Measurements from ENCODE around the gene UBAP1. TPM values are rescaled to one million over a fixed set of nuclear protein-coding genes. Genes with fewer than 3 reads are reported as not detected.
"Not testable (repeated sequence)": the region's sequence is repeated elsewhere in the genome, so short reads cannot be mapped to it uniquely, and the experiment has no call there.

Gene UBAP1
- total RNA-seq, 2 donors from 2014 or later, result 63.3 to 68.2 TPM

DNA sequence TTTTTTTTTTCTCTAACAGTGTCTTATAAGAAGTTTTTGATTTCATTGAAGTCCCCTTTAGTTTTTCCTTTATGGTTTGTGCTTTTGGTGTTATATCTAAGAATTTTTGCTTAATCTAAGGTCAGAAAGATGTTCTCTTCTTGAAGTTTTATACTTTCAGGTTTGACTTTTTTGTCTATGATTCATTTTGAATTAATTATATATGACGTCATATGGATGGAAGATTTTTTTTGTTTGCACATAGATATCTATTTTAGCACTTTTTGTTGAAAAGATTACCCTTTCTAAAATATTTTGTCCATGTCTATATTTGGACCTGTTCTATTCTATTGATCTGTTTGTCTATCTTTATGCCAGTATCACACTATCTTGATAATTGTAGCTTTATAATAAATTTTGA, 16.3 kb downstream of the UBAP1 start:
- H3K4me3 Mint-ChIP-seq, result peak overlapping the region; percentile 33
- H3K36me3 Mint-ChIP-seq (ENCODE audit: low read depth), result peaks cover 6% of the 10 kb centered on the region
- H3K4me1 Mint-ChIP-seq, result peaks cover 45% of the 10 kb centered on the region
- no peaks in the 10 kb centered on the region for H3K9me3 ChIP-seq (ENCODE audit: control insufficient read depth, low read length, poor library complexity, severe bottlenecking)
- H3K27me3 Mint-ChIP-seq, result no peaks in the 10 kb centered on the region
- DNase-seq, result no peak
- no peak for ATAC-seq
- H3K27ac Mint-ChIP-seq, result peak overlapping the region; percentile 95

DNA sequence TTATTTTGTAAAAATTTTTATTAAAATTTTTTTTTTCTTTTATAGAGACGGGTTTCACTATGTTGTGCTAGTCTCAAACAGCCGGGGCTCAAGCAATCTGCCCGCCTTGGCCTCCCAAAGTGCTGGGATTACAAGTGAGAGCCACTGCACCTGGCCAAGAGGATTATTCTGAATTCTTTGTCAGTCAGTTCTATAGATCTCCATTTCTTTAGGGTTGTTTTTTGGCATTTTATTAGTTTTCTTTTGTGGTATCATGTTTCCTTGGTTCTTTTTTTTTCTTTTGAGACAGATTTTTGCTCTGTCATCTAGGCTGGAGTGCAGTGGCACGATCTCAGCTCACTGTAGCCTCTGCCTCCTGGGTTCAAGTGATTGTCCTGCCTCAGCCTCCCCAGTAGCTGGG, 18.4 kb downstream of the UBAP1 start:
- not testable (repeated sequence) for H3K9me3 ChIP-seq (ENCODE audit: control insufficient read depth, low read length, poor library complexity, severe bottlenecking); DNase-seq; H3K36me3 Mint-ChIP-seq (ENCODE audit: low read depth); ATAC-seq; H3K27me3 Mint-ChIP-seq
- peak overlapping the region; percentile 84 for H3K27ac Mint-ChIP-seq
- H3K4me1 Mint-ChIP-seq, result peaks cover 44% of the 10 kb centered on the region
- H3K4me3 Mint-ChIP-seq, result peak overlapping the region; percentile 66

GRCh38 chr9:34197756-34198711, 19.2 kb downstream of the UBAP1 start:
- Mint-ChIP-seq H3K36me3 (ENCODE audit: low read depth) (peaks cover 6% of the 10 kb centered on the region), H3K4me1 (peaks cover 44% of the 10 kb centered on the region), H3K4me3 (peak overlapping the region; percentile 66), H3K27me3 (no peaks in the 10 kb centered on the region), H3K27ac (peak overlapping the region; percentile 84)
- ATAC-seq, result peak; percentile 20
- no peak for DNase-seq
- no peaks in the 10 kb centered on the region for H3K9me3 ChIP-seq (ENCODE audit: control insufficient read depth, low read length, poor library complexity, severe bottlenecking)

GRCh38 chr9:34200092-34200491, 21.2 kb downstream of the UBAP1 start:
- DNase-seq, result no peak
- H3K27ac Mint-ChIP-seq, result no peak overlapping the region
- no peak overlapping the region for H3K4me3 Mint-ChIP-seq
- H3K36me3 Mint-ChIP-seq (ENCODE audit: low read depth), result peaks cover 8% of the 10 kb centered on the region
- no peaks in the 10 kb centered on the region for H3K27me3 Mint-ChIP-seq
- no peak for ATAC-seq
- H3K9me3 ChIP-seq (ENCODE audit: control insufficient read depth, low read length, poor library complexity, severe bottlenecking), result no peaks in the 10 kb centered on the region
- peaks cover 46% of the 10 kb centered on the region for H3K4me1 Mint-ChIP-seq

- peaks cover 41% of the 10 kb centered on the region for H3K4me1 Mint-ChIP-seq
- peak overlapping the region; percentile 75 for H3K27ac Mint-ChIP-seq
- H3K27me3 Mint-ChIP-seq, result no peaks in the 10 kb centered on the region
- H3K4me3 Mint-ChIP-seq, result peak overlapping the region; percentile 68
- peaks cover 2% of the 10 kb centered on the region for H3K36me3 Mint-ChIP-seq (ENCODE audit: low read depth)
- ATAC-seq (no peak), DNase-seq (no peak)
- H3K9me3 ChIP-seq (ENCODE audit: control insufficient read depth, low read length, poor library complexity, severe bottlenecking), result no peaks in the 10 kb centered on the region
These were observed 24.6 kb downstream of the UBAP1 start for GRCh38 chr9:34203275-34203991.

DNA sequence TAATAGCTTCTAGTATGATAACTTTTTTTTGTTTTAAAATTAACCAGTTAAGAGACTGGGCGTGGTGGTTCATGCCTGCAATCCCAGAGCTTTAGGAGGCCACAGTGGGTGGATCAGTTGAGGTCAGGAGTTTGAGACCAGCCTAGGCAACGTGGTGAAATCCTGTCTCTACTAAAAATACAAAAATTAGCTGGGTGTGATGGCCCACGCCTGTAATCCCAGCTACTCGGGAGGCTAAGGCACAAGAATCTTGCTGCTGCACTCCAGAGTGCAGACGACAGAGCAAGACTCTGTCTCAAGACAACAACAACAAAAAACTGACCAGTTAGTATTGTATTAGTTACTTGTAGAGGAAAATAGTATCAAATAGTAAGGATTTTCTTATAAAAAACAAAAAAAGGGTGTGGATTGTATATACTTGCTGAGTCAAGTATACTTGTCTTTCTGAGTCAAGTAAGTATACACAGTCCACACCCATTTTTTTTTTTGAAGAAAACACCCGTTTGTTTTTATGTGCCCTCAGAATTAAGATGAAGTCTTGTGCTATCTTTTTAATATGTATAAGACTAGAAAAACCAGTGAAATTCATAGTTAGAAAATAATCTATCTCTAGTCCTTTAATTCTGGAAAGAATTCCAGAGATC, 25.3 kb downstream of the UBAP1 start:
- Mint-ChIP-seq H3K27me3 (no peaks in the 10 kb centered on the region), H3K27ac (peak overlapping the region; percentile 75), H3K36me3 (ENCODE audit: low read depth) (peaks cover 2% of the 10 kb centered on the region), H3K4me3 (no peak overlapping the region), H3K4me1 (peaks cover 39% of the 10 kb centered on the region)
- H3K9me3 ChIP-seq (ENCODE audit: control insufficient read depth, low read length, poor library complexity, severe bottlenecking), result no peaks in the 10 kb centered on the region
- DNase-seq (no peak), ATAC-seq (peak; percentile 49)

DNA sequence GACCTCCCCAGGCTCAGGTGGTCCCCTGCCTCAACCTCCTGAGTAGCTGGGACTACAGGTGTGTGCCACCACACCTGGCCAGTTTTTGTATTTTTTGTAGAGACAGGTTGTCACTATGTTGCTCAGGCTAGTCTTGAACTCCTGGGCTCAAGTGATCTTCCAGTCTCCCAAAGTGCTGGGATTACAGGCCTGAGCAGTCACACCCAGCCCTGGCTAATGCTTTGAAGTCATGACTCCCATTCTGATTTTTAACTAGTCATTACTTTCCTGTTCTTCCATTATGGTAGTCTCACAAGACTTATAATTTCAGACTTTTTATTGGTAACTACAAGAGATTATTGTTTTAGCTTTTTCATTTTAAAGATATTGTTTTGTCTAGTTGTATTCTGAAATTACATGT, 26.3 kb downstream of the UBAP1 start:
- DNase-seq (no peak), ATAC-seq (no peak)
- Mint-ChIP-seq H3K4me1 (peaks cover 39% of the 10 kb centered on the region), H3K36me3 (ENCODE audit: low read depth) (peaks cover 6% of the 10 kb centered on the region), H3K4me3 (no peak overlapping the region), H3K27me3 (no peaks in the 10 kb centered on the region), H3K27ac (peak overlapping the region; percentile 75)
- H3K9me3 ChIP-seq (ENCODE audit: control insufficient read depth, low read length, poor library complexity, severe bottlenecking), result no peaks in the 10 kb centered on the region

GRCh38 chr9:34206561-34206960, 27.7 kb downstream of the UBAP1 start:
- no peaks in the 10 kb centered on the region for H3K9me3 ChIP-seq (ENCODE audit: control insufficient read depth, low read length, poor library complexity, severe bottlenecking)
- ATAC-seq (no peak), DNase-seq (no peak)
- Mint-ChIP-seq H3K27me3 (no peaks in the 10 kb centered on the region), H3K36me3 (ENCODE audit: low read depth) (peaks cover 6% of the 10 kb centered on the region), H3K4me1 (peaks cover 43% of the 10 kb centered on the region), H3K27ac (no peak overlapping the region), H3K4me3 (no peak overlapping the region)

GRCh38 chr9:34211395-34211794, 32.6 kb downstream of the UBAP1 start:
- H3K27ac Mint-ChIP-seq, result peak overlapping the region; percentile 34
- no peaks in the 10 kb centered on the region for H3K27me3 Mint-ChIP-seq
- H3K9me3 ChIP-seq (ENCODE audit: control insufficient read depth, low read length, poor library complexity, severe bottlenecking), result no peaks in the 10 kb centered on the region
- no peak for DNase-seq
- no peak for ATAC-seq
- H3K4me3 Mint-ChIP-seq, result no peak overlapping the region
- peaks cover 34% of the 10 kb centered on the region for H3K4me1 Mint-ChIP-seq
- peaks cover 4% of the 10 kb centered on the region for H3K36me3 Mint-ChIP-seq (ENCODE audit: low read depth)

GRCh38 chr9:34214354-34215000, 35.6 kb downstream of the UBAP1 start:
- ATAC-seq; H3K27me3 Mint-ChIP-seq; H3K4me3 Mint-ChIP-seq; H3K9me3 ChIP-seq (ENCODE audit: control insufficient read depth, low read length, poor library complexity, severe bottlenecking); H3K27ac Mint-ChIP-seq; DNase-seq; H3K36me3 Mint-ChIP-seq (ENCODE audit: low read depth): not testable (repeated sequence)
- H3K4me1 Mint-ChIP-seq, result peaks cover 28% of the 10 kb centered on the region

DNA sequence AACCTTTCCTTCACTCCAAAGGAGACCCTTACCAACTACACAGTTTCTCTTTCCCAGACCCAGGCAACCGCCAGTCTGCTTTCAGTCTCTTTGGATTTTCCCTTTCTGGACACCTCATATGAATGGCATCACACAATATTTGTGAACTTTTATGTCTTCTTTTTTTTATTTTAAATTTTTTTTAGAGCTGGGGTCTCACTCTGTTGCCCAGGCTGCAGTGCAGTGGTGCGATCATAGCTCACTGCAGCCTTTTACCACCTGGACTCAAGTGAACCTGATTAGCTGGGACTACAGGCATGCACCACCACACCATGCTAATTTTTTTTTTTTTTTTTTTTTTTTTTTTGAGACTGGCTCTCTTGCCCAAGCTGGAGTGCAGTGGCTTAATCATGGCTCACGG, 37.5 kb downstream of the UBAP1 start:
- Mint-ChIP-seq H3K4me1 (peaks cover 23% of the 10 kb centered on the region), H3K27me3 (no peaks in the 10 kb centered on the region), H3K36me3 (ENCODE audit: low read depth) (no peaks in the 10 kb centered on the region), H3K4me3 (no peak overlapping the region), H3K27ac (no peak overlapping the region)
- no peaks in the 10 kb centered on the region for H3K9me3 ChIP-seq (ENCODE audit: control insufficient read depth, low read length, poor library complexity, severe bottlenecking)
- ATAC-seq (no peak), DNase-seq (no peak)

DNA sequence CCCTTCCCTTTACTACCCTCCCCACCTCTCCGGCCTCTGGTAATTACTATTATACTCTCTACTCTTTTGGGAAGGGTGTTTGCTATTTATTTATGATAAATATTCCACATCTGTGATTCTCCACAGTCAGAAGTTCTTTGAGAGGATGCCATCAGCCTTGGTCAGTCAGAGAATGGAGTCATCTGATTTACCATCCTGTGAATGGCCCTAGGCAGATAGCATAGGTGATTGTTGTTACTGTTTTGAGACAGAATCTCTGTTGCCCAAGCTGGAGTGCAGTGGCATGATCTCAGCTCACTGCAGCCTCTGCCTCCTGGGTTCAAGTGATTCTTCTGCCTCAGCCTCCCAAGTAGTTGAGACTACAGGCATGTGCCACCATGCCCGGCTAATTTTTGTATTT, 38.2 kb downstream of the UBAP1 start:
- ATAC-seq; H3K36me3 Mint-ChIP-seq (ENCODE audit: low read depth); H3K27me3 Mint-ChIP-seq; H3K4me3 Mint-ChIP-seq; H3K9me3 ChIP-seq (ENCODE audit: control insufficient read depth, low read length, poor library complexity, severe bottlenecking); H3K27ac Mint-ChIP-seq; DNase-seq: not testable (repeated sequence)
- peaks cover 23% of the 10 kb centered on the region for H3K4me1 Mint-ChIP-seq

DNA sequence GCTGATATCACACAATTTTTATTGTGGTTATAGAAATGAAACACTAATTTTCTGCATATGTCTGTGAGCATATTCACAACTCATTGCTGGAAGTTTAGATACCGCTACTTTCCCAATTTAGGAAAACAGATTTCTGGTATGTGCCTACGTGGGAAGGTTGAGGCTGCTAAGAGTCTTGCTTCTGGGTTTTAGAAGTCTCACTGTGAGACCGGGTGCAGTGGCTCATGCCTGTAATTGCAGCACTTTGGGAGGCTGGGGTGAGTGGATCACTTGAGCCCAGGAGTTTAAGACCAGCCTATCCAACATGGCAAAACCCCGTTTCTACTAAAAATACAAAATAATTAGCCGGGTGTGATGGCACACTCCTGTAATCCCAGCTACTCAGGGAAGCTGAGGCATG, 39.6 kb downstream of the UBAP1 start:
- Mint-ChIP-seq H3K36me3 (ENCODE audit: low read depth) (no peaks in the 10 kb centered on the region), H3K4me3 (no peak overlapping the region), H3K27ac (no peak overlapping the region), H3K27me3 (no peaks in the 10 kb centered on the region), H3K4me1 (peaks cover 25% of the 10 kb centered on the region)
- H3K9me3 ChIP-seq (ENCODE audit: control insufficient read depth, low read length, poor library complexity, severe bottlenecking), result no peaks in the 10 kb centered on the region
- ATAC-seq, result no peak
- no peak for DNase-seq

Data from T-helper 17 cell (primary cell).